ENCODE data around the gene UNC50.
"Not testable (repeated sequence)": the region's sequence is repeated elsewhere in the genome, so short reads cannot be mapped to it uniquely, and the experiment has no call there.

Gene UNC50

DNA sequence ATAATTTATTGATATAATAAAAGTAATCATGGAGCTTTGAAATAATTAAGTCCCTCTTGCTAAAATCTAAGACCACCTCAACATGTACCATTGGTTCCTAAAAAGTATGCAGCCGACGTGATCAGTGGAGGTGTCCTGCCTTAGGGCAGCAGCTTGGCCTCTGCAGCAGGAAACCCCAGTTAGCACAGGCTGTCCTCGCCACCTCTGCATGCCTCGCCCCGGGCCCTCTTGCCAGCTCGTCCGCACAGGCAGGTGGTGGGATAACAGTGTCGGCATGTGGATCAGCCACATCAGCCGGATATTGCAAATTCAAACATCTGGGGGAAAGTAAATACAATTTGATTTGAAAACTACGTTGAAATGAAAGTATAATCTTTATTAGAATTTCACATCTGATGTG lies 23.0 kb upstream of the UNC50 start:
- no peak for TF ChIP-seq CTCF (IDR thresholded peaks at IDR 0.05; ENCODE audit: low read depth, low read length)

DNA sequence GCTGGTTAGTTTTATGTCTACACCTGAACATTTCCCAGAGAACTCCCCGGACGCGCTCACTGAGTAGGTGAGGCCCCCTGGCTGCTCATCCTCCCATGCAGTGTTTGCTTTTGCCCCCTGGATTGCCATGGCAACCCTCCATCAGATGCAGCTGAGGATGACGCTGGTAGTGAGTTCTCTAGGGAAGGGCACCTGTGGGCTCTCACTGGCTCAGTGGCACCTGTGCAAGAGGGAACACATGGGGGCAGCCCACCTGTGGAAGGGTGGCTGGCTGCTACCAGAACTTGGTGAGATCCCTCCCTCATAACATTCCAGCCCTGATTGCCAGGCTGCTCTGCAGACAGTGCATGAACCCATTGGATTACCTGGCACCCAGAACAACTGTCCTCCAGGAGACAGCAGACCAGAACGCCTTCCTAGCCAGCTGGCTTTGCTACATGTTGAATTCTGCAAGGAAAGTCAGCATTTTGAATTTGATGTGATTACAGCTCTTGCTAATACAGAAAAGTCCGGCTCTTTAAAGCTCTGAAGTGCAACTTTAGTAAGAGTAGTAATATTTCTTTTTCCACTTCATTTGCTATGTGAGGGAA lies 21.7 kb upstream of the UNC50 start:
- no peak for TF ChIP-seq CTCF (IDR thresholded peaks at IDR 0.05; ENCODE audit: low read depth, low read length)
- DNase-seq (ENCODE audit: extremely low read depth, low read depth) = no peak

More for the DNA sequence above, 23.0 kb upstream of the UNC50 start:
- no peak for DNase-seq (ENCODE audit: extremely low read depth, low read depth)

DNA sequence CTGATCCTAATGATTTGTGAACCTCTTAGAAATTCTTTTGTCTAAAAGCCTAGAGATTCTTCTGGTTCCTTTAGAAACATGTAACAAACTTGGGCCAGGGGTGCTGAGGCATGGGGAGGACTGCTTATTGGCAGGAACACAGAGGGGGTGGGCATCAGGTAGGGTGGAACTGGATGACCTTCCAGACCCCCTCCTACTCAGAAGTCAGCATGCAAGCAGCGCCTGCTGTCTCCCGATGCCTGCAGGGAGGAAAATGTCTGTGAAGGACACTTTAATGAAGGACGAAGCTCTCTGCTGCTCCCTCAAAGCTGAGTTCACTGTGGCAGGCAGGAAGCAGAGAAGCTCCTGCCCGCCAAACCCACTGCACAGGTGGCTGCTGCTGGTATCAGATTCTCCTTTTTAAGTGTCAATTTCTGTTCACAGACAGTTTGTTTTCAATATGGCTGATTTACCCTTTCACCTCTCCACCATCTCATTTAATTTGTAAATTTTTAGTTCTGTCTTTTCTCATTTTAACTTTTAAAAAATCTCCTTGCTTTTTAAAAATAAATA lies 19.4 kb upstream of the UNC50 start:
- no peak for DNase-seq (ENCODE audit: extremely low read depth, low read depth)
- no peak for TF ChIP-seq CTCF (IDR thresholded peaks at IDR 0.05; ENCODE audit: low read depth, low read length)

GRCh38 chr2:98589489-98589888 lies 18.9 kb upstream of the UNC50 start:
- DNase-seq (ENCODE audit: extremely low read depth, low read depth) = no peak
- no peak for TF ChIP-seq CTCF (IDR thresholded peaks at IDR 0.05; ENCODE audit: low read depth, low read length)

GRCh38 chr2:98592565-98592964 lies 15.8 kb upstream of the UNC50 start:
- no peak for DNase-seq (ENCODE audit: extremely low read depth, low read depth)
- no peak for TF ChIP-seq CTCF (IDR thresholded peaks at IDR 0.05; ENCODE audit: low read depth, low read length)

- not testable (repeated sequence) for DNase-seq (ENCODE audit: extremely low read depth, low read depth)
Measured at GRCh38 chr2:98594665-98595064, 13.7 kb upstream of the UNC50 start.

DNA sequence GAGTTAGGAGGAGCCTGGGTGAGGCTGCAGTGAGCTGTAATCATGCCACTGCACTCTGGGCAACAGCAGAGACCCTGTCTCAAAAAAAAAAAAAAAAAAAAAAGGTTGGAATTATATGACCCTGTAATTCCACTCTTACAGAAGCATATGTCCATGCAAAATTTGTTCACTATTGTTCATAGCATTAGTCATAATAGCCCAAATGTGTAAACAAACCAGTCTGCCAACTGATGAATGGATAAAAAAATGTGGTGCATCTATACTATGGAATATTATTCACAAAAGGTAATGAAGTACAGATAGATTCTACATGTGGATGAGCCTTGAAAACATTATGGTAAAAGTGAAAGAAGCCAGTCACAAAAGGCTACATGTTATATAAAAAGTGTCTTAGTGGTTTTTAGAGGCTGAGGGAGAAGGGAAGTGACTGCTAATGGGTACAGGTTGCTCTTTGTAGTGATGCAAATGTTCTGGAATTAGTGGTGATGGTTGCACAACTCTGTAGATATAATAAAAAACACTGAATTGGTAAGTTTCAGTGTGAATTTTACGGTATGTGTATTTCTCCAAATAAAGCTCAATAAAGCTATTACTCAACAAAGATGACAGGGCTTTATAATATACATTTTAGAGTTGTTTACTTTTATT lies 9.5 kb upstream of the UNC50 start:
- TF ChIP-seq CTCF (IDR thresholded peaks at IDR 0.05; ENCODE audit: low read depth, low read length) = no peak
- no peak for DNase-seq (ENCODE audit: extremely low read depth, low read depth)
